Mammary epithelial cell (primary cell): ENCODE data around the gene KIRREL3.

Experiments used
- CTCF ChIP-seq, 2 donors: IDR thresholded peaks in 1 of 2; conservative IDR thresholded peaks in 1 of 2; 2 replicates each; pipeline ENCODE4 v1.5.1; 2011 to 2012; ENCODE audit warnings: inconsistent platforms in 2 of 2, low read length in 2 of 2, mild to moderate bottlenecking in 2 of 2, control low read depth in 1 of 2, low read depth in 1 of 2; ENCODE audit not compliant: insufficient read depth in 1 of 2; ENCODE audit errors: extremely low read depth in 1 of 2
- EZH2 ChIP-seq: IDR thresholded peaks from 2 replicates; pipeline ENCODE4 v1.6.1; 2012; ENCODE audit warnings: low read length, inconsistent platforms, borderline replicate concordance

DNA sequence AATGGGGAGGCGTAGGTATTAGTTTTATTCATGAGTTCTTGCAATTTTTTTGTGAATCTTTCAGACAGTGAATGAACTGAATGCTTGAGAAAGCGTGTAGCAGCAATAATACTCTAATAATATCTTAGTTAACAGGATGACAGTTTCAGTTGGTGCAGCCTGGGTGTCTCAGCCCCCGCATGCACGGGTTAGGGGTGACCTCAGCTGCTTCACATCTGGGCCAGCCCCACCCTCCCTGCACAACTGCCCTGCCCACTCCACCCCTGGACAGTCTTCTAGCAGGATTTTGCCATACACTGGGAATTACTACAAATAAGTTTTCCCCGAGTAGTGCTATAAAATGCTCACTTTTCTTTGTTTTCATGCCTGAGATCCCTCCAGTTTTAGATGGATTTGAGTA lies 561.9 kb downstream of the KIRREL3 start:
- no peak for TF ChIP-seq CTCF (conservative IDR thresholded peaks at IDR 0.05 in 1 of 2, IDR thresholded peaks at IDR 0.05 in 1 of 2; ENCODE audit: extremely low read depth in 1 of 2, insufficient read depth in 1 of 2, low read depth in 1 of 2, low read length in 2 of 2)
- TF ChIP-seq EZH2: no peak
